Measurements from ENCODE around the gene FOXP1.

FOXP1 gene

DNA sequence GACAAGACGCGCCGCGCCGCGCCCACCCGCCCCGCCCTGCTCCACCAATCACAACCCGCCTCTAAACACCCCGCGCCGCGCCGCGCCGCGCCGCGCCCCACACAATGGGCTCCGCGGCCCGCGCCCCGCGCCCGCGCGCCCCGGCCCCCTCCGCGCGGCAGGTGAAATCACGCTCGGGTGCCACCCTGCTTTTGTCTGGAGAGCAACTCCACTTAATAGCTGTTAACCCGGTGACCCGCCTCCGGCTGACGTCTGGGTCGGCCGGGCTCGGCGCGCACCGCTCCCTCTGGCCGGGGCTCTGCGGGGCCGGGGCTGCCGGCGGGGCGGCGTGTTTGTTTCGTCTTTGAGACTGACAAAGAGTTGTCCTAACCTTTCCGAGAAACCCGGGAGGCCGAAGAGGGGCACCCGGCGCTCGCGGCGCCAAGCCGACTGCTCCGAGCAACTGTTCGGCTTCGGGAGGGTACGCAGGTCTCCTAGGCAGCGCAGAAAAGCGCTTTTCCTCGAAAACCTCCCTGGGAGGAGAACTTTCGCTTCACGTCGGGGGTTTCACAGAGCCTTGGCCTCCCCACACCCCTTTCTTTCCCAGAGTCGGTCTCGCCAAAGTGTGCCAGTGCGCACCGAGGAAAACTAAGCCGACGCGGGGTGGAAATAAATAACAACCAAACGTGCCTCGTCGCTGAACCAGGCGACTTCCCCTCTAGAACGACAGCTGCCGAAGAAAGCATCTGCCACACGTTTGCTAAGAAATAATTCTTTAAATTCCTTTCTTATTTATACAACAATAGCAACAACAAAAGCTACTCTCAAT is 518.4 kb downstream of the FOXP1 start:
- peak; percentile 59 to 84 (median 76) for DNase-seq

DNA sequence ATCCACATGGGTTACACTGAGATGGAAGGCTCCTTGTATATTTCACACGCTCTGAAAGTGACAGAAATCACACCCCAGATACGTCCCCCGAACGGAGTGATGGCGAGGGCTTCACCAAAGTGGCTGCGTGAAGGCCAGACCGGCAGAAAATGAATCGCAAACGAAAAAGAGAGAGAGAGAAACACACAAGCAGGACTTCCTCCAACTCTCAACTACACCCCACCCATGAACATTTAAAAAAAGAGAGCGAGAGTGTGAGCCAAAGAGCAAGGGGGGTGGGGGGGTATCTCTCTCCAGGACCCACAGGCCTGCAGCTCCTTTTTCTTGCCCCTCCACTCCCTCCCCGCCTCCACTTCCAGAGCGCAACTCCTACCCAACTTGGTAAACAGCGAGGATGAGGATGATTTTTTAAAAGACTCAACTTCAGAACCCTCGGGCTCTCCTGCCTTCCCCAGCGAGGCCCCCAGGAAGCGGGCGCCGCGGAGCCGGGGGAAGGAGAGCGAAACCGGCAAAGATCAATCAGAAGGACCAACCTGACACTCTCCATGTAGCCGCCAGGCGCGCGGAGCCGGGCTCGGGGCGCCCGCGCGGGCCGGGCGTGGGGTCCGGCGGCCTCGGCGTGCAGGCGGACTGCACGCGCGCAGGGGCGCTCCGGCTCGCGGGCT is 519.1 kb downstream of the FOXP1 start:
- DNase-seq = peak in 2 of 3 experiments; percentile 75 to 78

DNA sequence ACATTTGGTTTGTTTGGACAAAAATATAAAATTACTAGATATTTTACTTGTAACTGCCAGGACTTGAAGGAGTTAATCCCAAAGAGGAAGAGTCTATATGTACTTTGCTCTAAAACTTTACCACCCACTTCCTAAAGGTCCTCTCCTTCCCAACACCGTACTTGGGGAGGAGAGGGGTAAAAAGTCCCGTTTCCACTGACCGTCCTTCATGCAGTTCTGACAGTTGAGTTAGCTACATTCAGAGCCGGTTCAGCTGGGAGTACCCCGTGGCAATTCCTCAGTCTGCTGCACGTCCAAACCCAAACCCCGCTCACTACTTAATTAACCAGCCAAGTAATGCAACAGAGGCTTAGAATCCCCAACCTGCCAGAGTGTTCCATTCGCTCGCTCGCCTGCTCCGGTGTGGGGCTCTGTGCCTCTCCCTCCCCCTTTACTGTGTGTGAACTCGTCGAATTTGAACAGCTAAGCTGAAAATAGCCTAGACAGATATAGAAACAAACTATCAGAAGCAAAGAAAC is 519.7 kb downstream of the FOXP1 start:
- peak in 2 of 3 experiments; percentile 53 to 75 for DNase-seq

DNA sequence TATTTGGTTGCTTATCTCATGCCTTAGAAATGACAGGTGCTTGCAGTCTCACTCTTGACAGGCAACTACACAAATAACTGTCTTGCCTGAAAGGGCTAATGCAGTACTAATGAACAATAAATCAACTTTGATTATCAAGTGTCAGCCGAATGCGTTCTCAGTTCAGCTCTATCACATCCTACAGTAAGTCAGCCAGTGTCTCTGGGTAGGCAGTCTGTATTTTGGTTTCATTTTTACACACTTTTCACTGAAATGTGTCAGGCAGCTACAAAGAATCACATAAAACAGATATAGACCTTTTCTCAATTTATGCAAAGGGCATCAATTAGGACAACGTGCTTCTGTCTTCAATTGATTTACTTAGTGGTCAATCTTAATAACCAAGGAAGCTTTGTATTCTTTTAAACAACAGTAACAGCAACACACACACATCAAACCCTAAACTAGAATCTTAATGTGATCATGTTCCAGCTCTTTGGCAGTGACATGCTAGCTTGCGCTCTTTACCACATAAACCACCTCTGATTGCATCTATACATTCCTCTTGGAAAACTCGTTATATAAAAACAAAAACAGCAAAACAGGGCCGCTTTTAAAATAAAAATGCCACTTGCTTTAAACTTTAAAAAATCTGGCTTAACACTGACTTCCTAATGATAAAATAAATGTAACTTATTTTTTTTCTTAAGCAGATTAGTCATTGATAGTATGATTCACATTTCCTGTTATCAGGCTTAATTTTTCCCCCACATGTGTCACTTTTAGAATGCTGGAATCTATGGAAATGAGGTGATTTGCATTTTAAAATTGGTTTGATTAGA is 520.4 kb downstream of the FOXP1 start:
- peak; percentile 19 to 92 (median 55) for DNase-seq

- DNase-seq = peak in 1 of 3 experiments; percentile 39
Observed at GRCh38 chr3:71062037-71062932, 521.2 kb downstream of the FOXP1 start.

- DNase-seq = peak in 1 of 3 experiments; percentile 38
Observed at GRCh38 chr3:71061581-71061980, 521.9 kb downstream of the FOXP1 start.

GRCh38 chr3:71061037-71061436 is 522.5 kb downstream of the FOXP1 start:
- DNase-seq = no peak

GRCh38 chr3:71060536-71060935 is 523.0 kb downstream of the FOXP1 start:
- DNase-seq = no peak

DNA sequence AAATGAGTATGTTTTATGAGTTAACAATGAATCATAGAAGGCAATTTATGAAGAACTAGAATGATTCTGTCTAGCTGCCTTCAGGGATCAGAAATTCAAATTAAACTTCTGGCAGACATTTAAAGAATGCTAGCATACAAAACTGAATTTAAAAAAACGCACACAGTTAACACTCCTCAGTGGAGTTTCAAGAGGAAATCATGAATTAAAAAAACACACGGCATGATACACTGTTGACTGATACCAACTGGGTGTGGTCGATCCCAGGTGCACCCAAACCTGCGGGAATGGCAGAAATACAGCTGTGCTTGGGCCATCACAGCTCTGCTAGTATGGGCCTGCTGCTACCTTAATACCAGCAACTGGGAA is 526.0 kb downstream of the FOXP1 start:
- peak; percentile 14 to 44 (median 27) for DNase-seq

- no peak for DNase-seq
Observed at GRCh38 chr3:71056327-71056726, 527.2 kb downstream of the FOXP1 start.

DNA sequence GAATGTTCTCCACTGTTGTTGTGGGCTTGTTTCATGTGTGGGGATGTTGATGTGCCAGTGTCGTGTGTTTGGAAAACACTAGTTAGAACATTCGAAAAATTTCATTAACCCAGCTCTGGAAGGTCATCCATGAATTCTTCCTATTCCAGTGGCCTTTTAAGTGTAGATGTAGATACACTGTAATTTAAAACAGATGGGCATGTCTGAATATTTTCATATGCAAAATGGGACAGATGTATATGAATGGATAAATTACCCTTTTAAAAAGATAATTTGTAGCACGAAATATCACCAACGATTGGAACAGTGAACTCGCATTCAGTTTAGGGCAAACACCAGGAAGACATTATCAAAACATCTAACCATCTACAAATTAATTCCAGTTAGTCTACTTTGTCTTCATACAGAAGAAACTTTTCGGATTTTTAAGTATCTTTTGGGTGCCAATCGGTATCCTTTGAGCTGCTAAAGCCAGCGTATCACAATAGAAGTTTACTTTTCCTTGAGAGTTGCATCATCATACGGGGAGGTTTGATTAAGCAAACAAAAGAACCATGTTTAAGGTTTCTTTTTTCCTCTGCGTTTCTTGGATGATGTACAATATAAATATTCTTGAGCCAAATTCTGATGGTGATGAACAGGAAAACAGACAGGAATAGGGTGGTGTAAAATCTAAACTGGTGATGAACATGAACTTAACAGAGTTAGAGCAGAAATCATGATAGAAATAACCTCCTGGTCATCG is 528.1 kb downstream of the FOXP1 start:
- DNase-seq = no peak

GRCh38 chr3:71054312-71054711 is 529.2 kb downstream of the FOXP1 start:
- no peak for DNase-seq

DNA sequence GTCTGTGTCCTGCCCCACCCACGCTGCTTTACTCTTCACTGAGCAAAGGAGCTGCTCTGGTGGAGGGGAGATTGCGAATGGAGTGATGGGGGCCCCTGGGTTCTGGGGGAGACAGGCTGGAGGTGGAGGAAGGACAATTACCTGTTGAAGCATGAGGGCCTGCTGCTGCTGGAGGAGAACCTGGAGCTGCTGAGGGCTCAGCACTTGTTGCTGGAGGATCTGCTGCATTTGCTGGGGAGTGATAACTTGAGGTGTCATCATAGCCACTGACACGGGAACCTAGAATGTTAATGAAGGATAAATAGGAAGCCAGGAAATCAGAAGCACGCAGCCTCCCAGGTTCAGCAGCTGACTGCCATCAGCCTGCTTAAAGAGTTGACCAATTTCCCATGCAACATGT is 530.0 kb downstream of the FOXP1 start:
- DNase-seq = no peak

- peak in 1 of 3 experiments; percentile 20 for DNase-seq
Observed at GRCh38 chr3:71052716-71053115, 530.8 kb downstream of the FOXP1 start.

GRCh38 chr3:71051893-71052687 is 531.4 kb downstream of the FOXP1 start:
- DNase-seq = peak in 2 of 3 experiments; percentile 36 to 80

- no peak for DNase-seq
Observed at GRCh38 chr3:71051259-71051595, 532.3 kb downstream of the FOXP1 start.

- DNase-seq = peak in 2 of 3 experiments; percentile 47 to 82
Observed at GRCh38 chr3:71050538-71051258, 532.8 kb downstream of the FOXP1 start.

DNA sequence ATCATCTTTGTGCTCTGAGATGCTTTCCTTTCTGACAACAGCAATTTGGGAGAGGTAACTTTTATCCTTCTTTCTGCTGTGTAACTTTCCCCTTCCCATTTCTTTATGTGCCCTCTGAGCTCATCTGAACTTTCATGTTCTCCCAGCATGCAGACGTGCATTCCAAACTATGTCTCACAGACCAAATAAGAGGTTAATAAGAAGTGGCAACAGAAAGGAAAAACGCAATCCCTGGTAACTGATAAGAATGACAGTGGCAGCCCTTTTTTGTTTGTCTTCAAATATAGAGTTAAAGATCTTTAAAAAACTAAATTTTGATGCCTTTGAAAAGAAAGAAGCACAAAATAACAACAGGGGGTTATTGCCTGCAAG is 533.4 kb downstream of the FOXP1 start:
- DNase-seq = no peak

GRCh38 chr3:71048948-71049347 is 534.6 kb downstream of the FOXP1 start:
- DNase-seq = no peak
